HG03457 (cell line): Measurements from ENCODE around the gene TECRL.

Experiments used
- ATAC-seq: cut with Tn5 transposase; IDR thresholded peaks from one replicate; pipeline ENCODE4 v1.9.1; 2021; ENCODE audit warnings: moderate number of reproducible peaks; ENCODE audit not compliant: unreplicated experiment

Gene TECRL

GRCh38 chr4:64330143-64330542 is 79.1 kb downstream of the TECRL start:
- ATAC-seq, result no peak

- no peak for ATAC-seq
Observed at GRCh38 chr4:64327237-64327636, 82.0 kb downstream of the TECRL start.

- ATAC-seq, result no peak
Observed at GRCh38 chr4:64326507-64326906, 82.7 kb downstream of the TECRL start.

GRCh38 chr4:64306255-64306565 is 103.0 kb downstream of the TECRL start:
- ATAC-seq, result no peak

GRCh38 chr4:64305565-64306254 is 103.5 kb downstream of the TECRL start:
- ATAC-seq, result no peak

- no peak for ATAC-seq
Observed at GRCh38 chr4:64272432-64272831, 136.8 kb downstream of the TECRL start.

GRCh38 chr4:64271601-64272081 is 137.6 kb downstream of the TECRL start:
- no peak for ATAC-seq

- ATAC-seq, result no peak
Observed at GRCh38 chr4:64266669-64267068, 142.6 kb downstream of the TECRL start.

- no peak for ATAC-seq
Observed at GRCh38 chr4:64266263-64266662, 143.0 kb downstream of the TECRL start.

GRCh38 chr4:64251781-64252180 is 157.5 kb downstream of the TECRL start:
- no peak for ATAC-seq

GRCh38 chr4:64250488-64250887 is 158.8 kb downstream of the TECRL start:
- ATAC-seq, result no peak

GRCh38 chr4:64250061-64250460 is 159.2 kb downstream of the TECRL start:
- no peak for ATAC-seq

- ATAC-seq, result no peak
Observed at GRCh38 chr4:64248186-64248585, 161.1 kb downstream of the TECRL start.

GRCh38 chr4:64230709-64231310 is 178.4 kb downstream of the TECRL start:
- no peak for ATAC-seq
